Activated T-helper 1 cell treated with anti-CD3 and anti-CD28 coated beads, Interleukin-12 subunit alpha, Interleukin-12 subunit beta, Interleukin-2, Interleukin-4 antibody, amounts not matched to agents 30 ng/mL and 10 ng/mL and 1 ng/mL, durations not matched to agents 14 hours and 24 hours and 36 hours (primary cell): ENCODE measurements around the gene MYBBP1A. TPM values are rescaled to one million over a fixed set of nuclear protein-coding genes. Genes with fewer than 3 reads are reported as not detected.

Source experiments
- DNase-seq: peaks from one replicate; pipeline ENCODE4 v3.0.0; 2021; ENCODE audit warnings: low spot score
- H3K27ac Mint-ChIP-seq: one replicate; pipeline ENCODE4 v1.8.0; 2021; ENCODE audit warnings: mild to moderate bottlenecking, mixed read lengths
- H3K27me3 Mint-ChIP-seq: one replicate; pipeline ENCODE4 v1.8.0; 2022; ENCODE audit warnings: mild to moderate bottlenecking, moderate library complexity, mixed read lengths; ENCODE audit not compliant: insufficient read depth
- H3K36me3 Mint-ChIP-seq: one replicate; pipeline ENCODE4 v1.8.0; 2021; ENCODE audit warnings: low read depth, mixed read lengths
- H3K4me1 Mint-ChIP-seq: one replicate; pipeline ENCODE4 v1.8.0; 2021; ENCODE audit warnings: low read depth, mixed read lengths
- H3K4me3 Mint-ChIP-seq: one replicate; pipeline ENCODE4 v1.8.0; 2021; ENCODE audit warnings: mild to moderate bottlenecking, moderate library complexity, mixed read lengths
- H3K9me3 Mint-ChIP-seq: one replicate; pipeline ENCODE4 v1.8.0; 2021; ENCODE audit warnings: mixed read lengths
- intact Hi-C: fragments of 100-400 bp; cut with micrococcal nuclease; formaldehyde crosslinking; loops from one replicate; pipeline ENCODE4 v1.15.1; 2024
- total RNA-seq: library from RNA; stranded (reverse); gene quantifications from 2 replicates; pipeline ENCODE4 v1.2.3, GENCODE V29; 2022

The MYBBP1A gene
- total RNA-seq, 1 donor from 2014 or later = 195 TPM

GRCh38 chr17:4574448-4575045 lies 19.4 kb upstream of the MYBBP1A start:
- no peaks in the 10 kb centered on the region for H3K36me3 Mint-ChIP-seq
- peaks cover 25% of the 10 kb centered on the region for H3K4me1 Mint-ChIP-seq
- no peak for DNase-seq
- no peak overlapping the region for H3K4me3 Mint-ChIP-seq
- no peaks in the 10 kb centered on the region for H3K9me3 Mint-ChIP-seq
- intact Hi-C loops = no loop called here
- H3K27ac Mint-ChIP-seq = no peak overlapping the region
- H3K27me3 Mint-ChIP-seq = peaks cover 30% of the 10 kb centered on the region

GRCh38 chr17:4573669-4574068 lies 18.5 kb upstream of the MYBBP1A start:
- intact Hi-C loops = loop anchor here (1.0 kb wide), 1 partner anchor 8 kb away; no protein-coding TSS in a partner anchor
- peak overlapping the region; percentile 48 for H3K27ac Mint-ChIP-seq
- peaks cover 32% of the 10 kb centered on the region for H3K27me3 Mint-ChIP-seq
- peaks cover 28% of the 10 kb centered on the region for H3K4me1 Mint-ChIP-seq
- peak; percentile 58 for DNase-seq
- no peak overlapping the region for H3K4me3 Mint-ChIP-seq
- no peaks in the 10 kb centered on the region for H3K9me3 Mint-ChIP-seq
- H3K36me3 Mint-ChIP-seq = no peaks in the 10 kb centered on the region

GRCh38 chr17:4573115-4573514 lies 17.9 kb upstream of the MYBBP1A start:
- Mint-ChIP-seq H3K27me3 (peaks cover 32% of the 10 kb centered on the region), H3K4me1 (peaks cover 28% of the 10 kb centered on the region), H3K4me3 (no peak overlapping the region), H3K36me3 (no peaks in the 10 kb centered on the region), H3K9me3 (no peaks in the 10 kb centered on the region), H3K27ac (peak overlapping the region; percentile 14)
- intact Hi-C loops = loop anchor here (1.0 kb wide), 1 partner anchor 8 kb away; no protein-coding TSS in a partner anchor
- no peak for DNase-seq

GRCh38 chr17:4572131-4572530 lies 16.9 kb upstream of the MYBBP1A start:
- H3K27ac Mint-ChIP-seq = no peak overlapping the region
- no peaks in the 10 kb centered on the region for H3K9me3 Mint-ChIP-seq
- H3K4me3 Mint-ChIP-seq = no peak overlapping the region
- no peaks in the 10 kb centered on the region for H3K36me3 Mint-ChIP-seq
- DNase-seq = no peak
- intact Hi-C loops = no loop called here
- H3K4me1 Mint-ChIP-seq = peaks cover 28% of the 10 kb centered on the region
- H3K27me3 Mint-ChIP-seq = peaks cover 32% of the 10 kb centered on the region

GRCh38 chr17:4569591-4569990 lies 14.4 kb upstream of the MYBBP1A start:
- peaks cover 41% of the 10 kb centered on the region for H3K4me1 Mint-ChIP-seq
- no peak overlapping the region for H3K4me3 Mint-ChIP-seq
- DNase-seq = no peak
- peaks cover 20% of the 10 kb centered on the region for H3K27me3 Mint-ChIP-seq
- H3K36me3 Mint-ChIP-seq = no peaks in the 10 kb centered on the region
- H3K9me3 Mint-ChIP-seq = no peaks in the 10 kb centered on the region
- H3K27ac Mint-ChIP-seq = no peak overlapping the region
- intact Hi-C loops = loop anchor here (5.0 to 10.0 kb wide), 2 partner anchors 333 to 355 kb away; partner anchors contain the start of gene CHRNE

- Mint-ChIP-seq H3K27me3 (peaks cover 8% of the 10 kb centered on the region), H3K27ac (no peak overlapping the region), H3K36me3 (no peaks in the 10 kb centered on the region), H3K4me3 (no peak overlapping the region), H3K4me1 (peaks cover 46% of the 10 kb centered on the region), H3K9me3 (no peaks in the 10 kb centered on the region)
- peak; percentile 15 for DNase-seq
- intact Hi-C loops = loop anchor here (1.0 to 10.0 kb wide), 5 partner anchors 60 to 352 kb away; partner anchors contain the start of gene CHRNE
Observed at GRCh38 chr17:4566785-4567184, 11.6 kb upstream of the MYBBP1A start.

GRCh38 chr17:4565209-4566141 lies 10.3 kb upstream of the MYBBP1A start:
- peak overlapping the region; percentile 13 for H3K27ac Mint-ChIP-seq
- H3K36me3 Mint-ChIP-seq = no peaks in the 10 kb centered on the region

GRCh38 chr17:4562015-4562969 lies 7.1 kb upstream of the MYBBP1A start:
- Mint-ChIP-seq H3K4me3 (peak overlapping the region; percentile 21), H3K27ac (peak overlapping the region; percentile 49), H3K36me3 (no peaks in the 10 kb centered on the region), H3K4me1 (peaks cover 38% of the 10 kb centered on the region), H3K27me3 (no peaks in the 10 kb centered on the region), H3K9me3 (no peaks in the 10 kb centered on the region)
- intact Hi-C loops = loop anchor here (5.0 to 10.0 kb wide), 3 partner anchors 140 to 347 kb away; partner anchors contain the start of gene PELP1
- no peak for DNase-seq

More at GRCh38 chr17:4565209-4566141, 10.3 kb upstream of the MYBBP1A start:
- DNase-seq = peak; percentile 38
- intact Hi-C loops = loop anchor here (1.0 to 10.0 kb wide), 7 partner anchors 8 to 351 kb away; partner anchors contain the start of genes CHRNE and PSMB6
- peaks cover 48% of the 10 kb centered on the region for H3K4me1 Mint-ChIP-seq
- peaks cover 8% of the 10 kb centered on the region for H3K27me3 Mint-ChIP-seq
- no peak overlapping the region for H3K4me3 Mint-ChIP-seq
- no peaks in the 10 kb centered on the region for H3K9me3 Mint-ChIP-seq

- H3K27ac Mint-ChIP-seq = no peak overlapping the region
- intact Hi-C loops = loop anchor here (5.0 to 10.0 kb wide), 3 partner anchors 141 to 346 kb away; partner anchors contain the start of gene PELP1
- no peaks in the 10 kb centered on the region for H3K9me3 Mint-ChIP-seq
- peaks cover 43% of the 10 kb centered on the region for H3K4me1 Mint-ChIP-seq
- H3K4me3 Mint-ChIP-seq = no peak overlapping the region
- H3K27me3 Mint-ChIP-seq = no peaks in the 10 kb centered on the region
- no peak for DNase-seq
- H3K36me3 Mint-ChIP-seq = no peaks in the 10 kb centered on the region
Observed at GRCh38 chr17:4560837-4561256, 5.7 kb upstream of the MYBBP1A start.

GRCh38 chr17:4560421-4560820 lies 5.2 kb upstream of the MYBBP1A start, which contains the start of gene GGT6:
Gene GGT6 (minus strand): TSS chr17:4560577. CDS start chr17:4560521, 56 bp downstream.
- no peak within 1 kb of the TSS for H3K27ac Mint-ChIP-seq
- H3K4me3 Mint-ChIP-seq = no peak within 1 kb of the TSS
- intact Hi-C loops = loop anchor here (5.0 to 10.0 kb wide), 3 partner anchors 142 to 346 kb away; partner anchors contain the start of gene PELP1
- H3K27me3 Mint-ChIP-seq = no peaks in the 10 kb centered on the region
- DNase-seq = no peak
- no peaks in the 10 kb centered on the region for H3K9me3 Mint-ChIP-seq
- peaks cover 43% of the 10 kb centered on the region for H3K4me1 Mint-ChIP-seq
- no peaks in the 10 kb centered on the region for H3K36me3 Mint-ChIP-seq

- no peak for DNase-seq
- intact Hi-C loops = loop anchor here (5.0 to 10.0 kb wide), 4 partner anchors 142 to 345 kb away; partner anchors contain the start of genes PELP1 and PLD2
- Mint-ChIP-seq H3K36me3 (peaks cover 2% of the 10 kb centered on the region), H3K4me1 (peaks cover 43% of the 10 kb centered on the region), H3K9me3 (no peaks in the 10 kb centered on the region), H3K27ac (no peak overlapping the region), H3K4me3 (no peak overlapping the region), H3K27me3 (no peaks in the 10 kb centered on the region)
Observed at GRCh38 chr17:4559966-4560365, 4.8 kb upstream of the MYBBP1A start.
